Measurements from ENCODE around the gene PCMTD2.

PCMTD2 gene

GRCh38 chr20:64216036-64216435 lies 39.5 kb upstream of the PCMTD2 start:
- DNase-seq, result no peak
- no peak overlapping the region for H3K27ac ChIP-seq
- no peak for TF ChIP-seq CTCF (IDR thresholded peaks at IDR 0.05; ENCODE audit: low read depth, low read length, missing control alignments)
- in situ Hi-C loops (cut with HindIII; ENCODE audit: low pct_ligation_motif_present, low sequenced_read_pairs), result no loop called here
- peaks cover 22% of the 10 kb centered on the region for H3K27me3 ChIP-seq (replicated peaks)
- no peaks in the 10 kb centered on the region for H3K36me3 ChIP-seq (replicated peaks)
- no peak overlapping the region for H3K4me3 ChIP-seq (ENCODE audit: low read depth, low read length)

- DNase-seq, result no peak
- no peak overlapping the region for H3K27ac ChIP-seq
- TF ChIP-seq CTCF (IDR thresholded peaks at IDR 0.05; ENCODE audit: low read depth, low read length, missing control alignments), result no peak
- H3K36me3 ChIP-seq (replicated peaks), result no peaks in the 10 kb centered on the region
- peaks cover 19% of the 10 kb centered on the region for H3K27me3 ChIP-seq (replicated peaks)
- in situ Hi-C loops (cut with HindIII; ENCODE audit: low pct_ligation_motif_present, low sequenced_read_pairs), result no loop called here
- H3K4me3 ChIP-seq (ENCODE audit: low read depth, low read length), result no peak overlapping the region
These were observed 38.6 kb upstream of the PCMTD2 start for GRCh38 chr20:64216910-64217309.

- H3K27me3 ChIP-seq (replicated peaks), result peaks cover 19% of the 10 kb centered on the region
- H3K27ac ChIP-seq, result no peak overlapping the region
- H3K36me3 ChIP-seq (replicated peaks), result no peaks in the 10 kb centered on the region
- DNase-seq, result no peak
- no peak for TF ChIP-seq CTCF (IDR thresholded peaks at IDR 0.05; ENCODE audit: low read depth, low read length, missing control alignments)
- H3K4me3 ChIP-seq (ENCODE audit: low read depth, low read length), result no peak overlapping the region
- in situ Hi-C loops (cut with HindIII; ENCODE audit: low pct_ligation_motif_present, low sequenced_read_pairs), result no loop called here
These were observed 37.9 kb upstream of the PCMTD2 start for GRCh38 chr20:64217539-64218221.

GRCh38 chr20:64219202-64219601 lies 36.3 kb upstream of the PCMTD2 start:
- no peak overlapping the region for H3K4me3 ChIP-seq (ENCODE audit: low read depth, low read length)
- no peak overlapping the region for H3K27ac ChIP-seq
- in situ Hi-C loops (cut with HindIII; ENCODE audit: low pct_ligation_motif_present, low sequenced_read_pairs), result no loop called here
- no peaks in the 10 kb centered on the region for H3K36me3 ChIP-seq (replicated peaks)
- TF ChIP-seq CTCF (IDR thresholded peaks at IDR 0.05; ENCODE audit: low read depth, low read length, missing control alignments), result no peak
- H3K27me3 ChIP-seq (replicated peaks), result peaks cover 19% of the 10 kb centered on the region
- no peak for DNase-seq

GRCh38 chr20:64219730-64220129 lies 35.8 kb upstream of the PCMTD2 start:
- Histone ChIP-seq H3K4me3 (ENCODE audit: low read depth, low read length) (no peak overlapping the region), H3K27ac (no peak overlapping the region), H3K27me3 (replicated peaks) (peaks cover 19% of the 10 kb centered on the region), H3K36me3 (replicated peaks) (no peaks in the 10 kb centered on the region)
- no peak for DNase-seq
- in situ Hi-C loops (cut with HindIII; ENCODE audit: low pct_ligation_motif_present, low sequenced_read_pairs), result no loop called here
- TF ChIP-seq CTCF (IDR thresholded peaks at IDR 0.05; ENCODE audit: low read depth, low read length, missing control alignments), result no peak

- in situ Hi-C loops (cut with HindIII; ENCODE audit: low pct_ligation_motif_present, low sequenced_read_pairs), result no loop called here
- TF ChIP-seq CTCF (IDR thresholded peaks at IDR 0.05; ENCODE audit: low read depth, low read length, missing control alignments), result no peak
- Histone ChIP-seq H3K27ac (no peak overlapping the region), H3K27me3 (replicated peaks) (peaks cover 19% of the 10 kb centered on the region), H3K4me3 (ENCODE audit: low read depth, low read length) (no peak overlapping the region), H3K36me3 (replicated peaks) (no peaks in the 10 kb centered on the region)
- no peak for DNase-seq
These were observed 35.1 kb upstream of the PCMTD2 start for GRCh38 chr20:64220420-64220819.
